ENCODE measurements around the gene NPPC.

GRCh38 chr2:231939022-231939421 lies 12.8 kb upstream of the NPPC start:
- TF ChIP-seq POLR2A (IDR thresholded peaks at IDR 0.05; ENCODE audit: low read length) = no peak
- TF ChIP-seq, protein P1, sequence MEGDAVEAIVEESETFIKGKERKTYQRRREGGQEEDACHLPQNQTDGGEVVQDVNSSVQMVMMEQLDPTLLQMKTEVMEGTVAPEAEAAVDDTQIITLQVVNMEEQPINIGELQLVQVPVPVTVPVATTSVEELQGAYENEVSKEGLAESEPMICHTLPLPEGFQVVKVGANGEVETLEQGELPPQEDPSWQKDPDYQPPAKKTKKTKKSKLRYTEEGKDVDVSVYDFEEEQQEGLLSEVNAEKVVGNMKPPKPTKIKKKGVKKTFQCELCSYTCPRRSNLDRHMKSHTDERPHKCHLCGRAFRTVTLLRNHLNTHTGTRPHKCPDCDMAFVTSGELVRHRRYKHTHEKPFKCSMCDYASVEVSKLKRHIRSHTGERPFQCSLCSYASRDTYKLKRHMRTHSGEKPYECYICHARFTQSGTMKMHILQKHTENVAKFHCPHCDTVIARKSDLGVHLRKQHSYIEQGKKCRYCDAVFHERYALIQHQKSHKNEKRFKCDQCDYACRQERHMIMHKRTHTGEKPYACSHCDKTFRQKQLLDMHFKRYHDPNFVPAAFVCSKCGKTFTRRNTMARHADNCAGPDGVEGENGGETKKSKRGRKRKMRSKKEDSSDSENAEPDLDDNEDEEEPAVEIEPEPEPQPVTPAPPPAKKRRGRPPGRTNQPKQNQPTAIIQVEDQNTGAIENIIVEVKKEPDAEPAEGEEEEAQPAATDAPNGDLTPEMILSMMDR (IDR thresholded peaks at IDR 0.05) = no peak
- no peak for TF ChIP-seq HMGXB4 (CRISPR knock-in tag; IDR thresholded peaks at IDR 0.05; ENCODE audit: borderline replicate concordance)
- no peak for TF ChIP-seq BHLHE40 (IDR thresholded peaks at IDR 0.05; ENCODE audit: low read depth, low read length)
- TF ChIP-seq SREBF2 (IDR thresholded peaks at IDR 0.05) = no peak
- TF ChIP-seq USF2 (IDR thresholded peaks at IDR 0.05) = peak; percentile 31; the same call in 1 of the 2 replicates
- TF ChIP-seq CHD4 (IDR thresholded peaks at IDR 0.05; ENCODE audit: borderline replicate concordance) = no peak
- TF ChIP-seq CBX8 (IDR thresholded peaks at IDR 0.05) = no peak
- no peak for TF ChIP-seq PHF8 (IDR thresholded peaks at IDR 0.05; ENCODE audit: borderline replicate concordance, low read depth)
- TF ChIP-seq RNF2 (IDR thresholded peaks at IDR 0.05; ENCODE audit: borderline replicate concordance, low read depth) = no peak

Measured in A549 (cell line).